GM23248 (cell line): ENCODE results near the gene PEX5. TPM values are rescaled to one million over a fixed set of nuclear protein-coding genes. Genes with fewer than 3 reads are reported as not detected.

Experiments used
- DNase-seq: peaks from one replicate; pipeline ENCODE4 v3.0.0-alpha.2; 2015
- H2AFZ ChIP-seq: fragments of 200-600 bp; sonication (generic); 2 replicates; pipeline ENCODE4 v1.6.1; 2016; ENCODE audit warnings: antibody characterized with exemption
- H3F3A ChIP-seq: fragments of 200-600 bp; sonication (generic); 2 replicates; pipeline ENCODE4 v1.6.1; 2016; ENCODE audit warnings: mild to moderate bottlenecking, antibody characterized with exemption, mixed run types; ENCODE audit not compliant: insufficient read depth
- H3K27ac ChIP-seq: fragments of 200-600 bp; sonication (generic); 2 replicates; pipeline ENCODE4 v1.5.1; 2016; ENCODE audit warnings: mild to moderate bottlenecking
- H3K27me3 ChIP-seq: fragments of 200-600 bp; sonication (generic); replicated peaks from 2 replicates; pipeline ENCODE4 v1.6.1; 2016; ENCODE audit warnings: mild to moderate bottlenecking; ENCODE audit not compliant: insufficient read depth
- H3K36me3 ChIP-seq: fragments of 200-600 bp; sonication (generic); 2 replicates; pipeline ENCODE4 v1.6.1; 2016; ENCODE audit warnings: low read depth, mild to moderate bottlenecking
- H3K4me1 ChIP-seq: fragments of 200-600 bp; sonication (generic); 2 replicates; pipeline ENCODE4 v1.6.1; 2016; ENCODE audit warnings: mild to moderate bottlenecking; ENCODE audit not compliant: insufficient read depth
- H3K4me2 ChIP-seq: fragments of 200-600 bp; sonication (generic); one replicate; pipeline ENCODE4 v1.6.1; 2016; ENCODE audit warnings: mild to moderate bottlenecking; ENCODE audit not compliant: unreplicated experiment
- H3K4me3 ChIP-seq: fragments of 200-600 bp; sonication (generic); 2 replicates; pipeline ENCODE4 v1.5.1; 2016; ENCODE audit warnings: mild to moderate bottlenecking
- H3K79me2 ChIP-seq: fragments of 200-600 bp; sonication (generic); 2 replicates; pipeline ENCODE4 v1.6.1; 2016; ENCODE audit warnings: mild to moderate bottlenecking; ENCODE audit not compliant: insufficient read depth
- H3K9ac ChIP-seq: fragments of 200-600 bp; sonication (generic); 2 replicates; pipeline ENCODE4 v1.6.1; 2016; ENCODE audit warnings: mild to moderate bottlenecking
- H3K9me2 ChIP-seq: fragments of 200-600 bp; sonication (generic); 2 replicates; pipeline ENCODE4 v1.6.1; 2016; ENCODE audit warnings: mixed run types, mild to moderate bottlenecking, moderate library complexity; ENCODE audit not compliant: insufficient read depth
- H3K9me3 ChIP-seq: fragments of 200-600 bp; sonication (generic); one replicate; pipeline ENCODE4 v1.6.1; 2017; ENCODE audit warnings: low read depth
- H4K20me1 ChIP-seq: fragments of 200-600 bp; sonication (generic); 2 replicates; pipeline ENCODE4 v1.6.0; 2016; ENCODE audit not compliant: insufficient read depth
- EZH2 ChIP-seq: fragments of 200-600 bp; sonication (generic); IDR thresholded peaks from 2 replicates; pipeline ENCODE4 v1.6.1; 2018; ENCODE audit warnings: antibody characterized with exemption, mild to moderate bottlenecking; ENCODE audit not compliant: insufficient read depth, poor library complexity, severe bottlenecking
- EZH2phosphoT487 ChIP-seq: fragments of 200-600 bp; sonication (generic); IDR thresholded peaks from 2 replicates; pipeline ENCODE4 v1.6.1; 2018; ENCODE audit warnings: antibody characterized with exemption, moderate library complexity, mild to moderate bottlenecking, low read depth; ENCODE audit not compliant: insufficient read depth
- WGBS, 2 experiments: methylation state at CpG; one replicate each; pipeline ENCODE4 v1.1.6; 2015 to 2017; ENCODE audit warnings: low lambda C conversion rate in 2 of 2, low coverage in 1 of 2; ENCODE audit errors: missing lambda C conversion rate in 2 of 2; 5-methylcytosine and 5-hydroxymethylcytosine counted together
- in situ Hi-C: fragments of 300-500 bp; cut with MboI; formaldehyde crosslinking; loops from 2 replicates; pipeline ENCODE4 v1.15.0; 2020
- polyA plus RNA-seq: library from polyadenylated mRNA; unstranded; fragments of >200 nt; fragmentation: Nextera tagmentation; extraction: Ambion mirVana; gene quantifications from 2 replicates; pipeline ENCODE4 v1.2.1, GENCODE V29; 2016
- total RNA-seq: library from RNA; depleted of rRNA; stranded (reverse); fragments of >200 nt; shearing (Covaris generic); gene quantifications from 2 replicates; pipeline ENCODE4 v1.2.3, GENCODE V29; 2014

PEX5 gene
- total and polyA plus RNA-seq, 2 experiments from 2014 or later = 6.8 to 27.8 TPM

DNA sequence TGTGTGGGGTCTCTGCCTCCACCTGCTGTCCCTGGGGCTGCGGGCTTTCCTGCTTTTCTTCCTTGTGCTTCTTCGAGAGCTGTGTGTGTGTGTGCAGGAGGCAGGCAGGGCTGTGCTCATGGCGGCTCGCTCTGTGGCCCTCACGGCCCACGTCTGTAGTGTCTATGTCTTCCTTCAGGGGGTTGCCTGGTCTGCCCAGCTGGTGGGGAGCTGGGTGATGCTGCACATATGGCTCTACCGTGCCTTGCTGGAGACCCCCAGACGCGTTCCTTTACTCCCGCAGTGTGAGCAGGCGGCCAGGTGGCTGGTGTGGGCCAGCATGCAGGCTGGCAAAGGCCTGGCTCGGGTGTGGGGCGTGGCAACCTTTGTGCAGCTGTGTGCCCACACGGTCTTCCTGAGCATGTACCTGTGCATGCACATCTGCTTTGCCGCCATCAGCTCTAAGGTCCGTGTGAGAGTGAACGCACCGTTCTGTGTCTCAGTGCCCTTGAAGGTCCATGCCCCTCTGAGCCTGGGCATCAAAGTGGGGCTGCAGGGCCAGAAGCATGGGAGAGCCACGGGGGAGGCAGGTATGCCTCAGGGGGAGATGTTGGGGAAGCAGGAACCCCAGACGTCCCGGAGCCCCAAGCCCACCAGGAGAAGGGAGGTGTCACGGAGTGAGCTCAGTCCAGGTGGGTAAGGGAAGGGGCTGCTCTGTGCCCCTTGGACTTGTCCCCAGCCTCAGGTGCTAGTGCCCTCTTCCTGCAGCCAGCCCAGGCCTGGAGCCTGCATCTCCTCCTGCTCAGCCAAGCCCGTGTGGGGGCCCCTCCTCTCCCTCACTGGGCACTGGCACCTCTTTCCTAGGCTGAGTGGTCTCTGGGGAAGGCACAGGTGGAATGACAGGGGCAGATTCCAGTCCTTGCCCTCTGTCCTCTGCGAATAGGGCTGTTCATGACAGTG lies 33.0 kb upstream of the PEX5 start:
- H2AFZ ChIP-seq = no peak overlapping the region
- TF ChIP-seq EZH2phosphoT487 (no peak), EZH2 (no peak)
- no peaks in the 10 kb centered on the region for H4K20me1 ChIP-seq
- no peak overlapping the region for H3K4me3 ChIP-seq
- H3K9ac ChIP-seq = no peak overlapping the region
- no peaks in the 10 kb centered on the region for H3F3A ChIP-seq
- H3K27ac ChIP-seq = no peak overlapping the region
- H3K4me1 ChIP-seq = no peaks in the 10 kb centered on the region
- H3K9me3 ChIP-seq = no peaks in the 10 kb centered on the region
- H3K27me3 ChIP-seq = no peaks in the 10 kb centered on the region
- no peaks in the 10 kb centered on the region for H3K9me2 ChIP-seq
- peaks cover 7% of the 10 kb centered on the region; the same call in 1 of the 2 replicates for H3K36me3 ChIP-seq
- no peak for DNase-seq
- in situ Hi-C loops = no loop called here
- H3K4me2 ChIP-seq = no peak overlapping the region
- WGBS, 2 experiments = 81 to 90% methylated on average over 23 to 24 of the region's 24 CpGs
- no peaks in the 10 kb centered on the region for H3K79me2 ChIP-seq

DNA sequence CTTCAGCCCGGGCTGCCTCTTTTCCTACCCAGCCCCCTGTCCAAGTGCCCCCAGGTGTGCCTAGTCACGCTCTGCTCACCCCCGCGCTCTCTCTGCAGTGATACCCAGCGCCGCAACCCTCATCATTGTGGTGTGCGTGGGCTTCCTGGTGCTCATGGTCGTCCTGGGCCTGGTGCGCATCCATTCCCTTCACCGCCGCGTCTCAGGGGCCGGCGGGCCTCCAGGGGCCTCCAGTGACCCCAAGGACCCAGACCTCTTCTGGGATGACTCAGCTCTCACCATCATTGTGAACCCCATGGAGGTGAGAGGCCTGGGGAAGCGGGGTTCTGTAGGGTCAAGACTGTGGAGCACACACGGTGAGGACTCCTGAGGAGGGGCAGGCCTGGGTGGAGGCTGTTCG lies 32.1 kb upstream of the PEX5 start:
- H3K9me3 ChIP-seq = no peaks in the 10 kb centered on the region
- H4K20me1 ChIP-seq = no peaks in the 10 kb centered on the region
- H3K9me2 ChIP-seq = no peaks in the 10 kb centered on the region
- no peak for DNase-seq
- no peak overlapping the region for H3K27ac ChIP-seq
- in situ Hi-C loops = no loop called here
- WGBS, 2 experiments = 93 to 95% methylated on average over 13 to 17 of the region's 17 CpGs
- H3K9ac ChIP-seq = no peak overlapping the region
- no peak for TF ChIP-seq EZH2phosphoT487
- TF ChIP-seq EZH2 = no peak
- no peaks in the 10 kb centered on the region for H3F3A ChIP-seq
- no peaks in the 10 kb centered on the region for H3K4me1 ChIP-seq
- H3K27me3 ChIP-seq = no peaks in the 10 kb centered on the region
- no peaks in the 10 kb centered on the region for H3K79me2 ChIP-seq
- no peak overlapping the region for H2AFZ ChIP-seq
- no peak overlapping the region for H3K4me2 ChIP-seq
- H3K4me3 ChIP-seq = no peak overlapping the region
- H3K36me3 ChIP-seq = peaks cover 3% of the 10 kb centered on the region; the same call in 1 of the 2 replicates

DNA sequence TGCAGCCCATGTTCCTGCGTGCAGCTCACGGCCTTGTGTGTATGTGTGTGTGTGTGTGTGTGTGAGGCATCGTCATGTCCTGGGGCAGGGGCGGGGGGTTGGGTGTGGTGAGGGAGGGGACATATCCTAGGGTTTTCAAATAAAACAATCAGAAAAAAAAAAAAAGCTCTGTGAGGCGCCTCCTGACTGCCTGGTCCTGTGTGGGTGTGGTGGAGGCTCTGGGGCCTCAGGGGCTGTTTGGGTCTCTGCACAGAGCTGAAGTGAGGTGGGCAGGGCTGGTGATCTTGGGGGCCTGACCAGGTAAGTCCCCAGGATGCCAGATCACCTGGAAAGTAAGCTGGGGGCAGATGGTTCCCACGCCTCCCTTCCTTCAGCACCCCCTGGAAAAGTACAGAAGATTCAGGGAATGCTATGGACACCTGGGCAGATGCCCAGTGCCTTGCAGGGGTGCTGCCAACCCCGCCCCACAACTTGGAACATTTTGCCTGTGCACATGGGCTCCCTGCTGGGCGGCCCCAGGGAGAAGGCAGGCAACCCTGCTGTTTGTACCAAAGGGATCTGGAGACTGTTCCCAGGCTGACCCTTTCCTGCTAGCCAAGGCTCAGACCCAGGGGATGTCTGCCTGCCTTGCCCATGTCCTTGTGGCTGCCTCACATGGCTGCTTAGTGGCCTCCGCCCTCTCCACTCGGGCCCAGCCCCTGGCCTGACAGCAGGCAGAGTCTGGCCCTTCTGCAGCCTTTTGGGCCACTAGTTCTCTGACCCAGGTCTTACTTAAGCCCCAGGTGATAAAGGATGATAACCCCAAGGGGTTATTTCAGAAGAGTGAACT lies 30.5 kb upstream of the PEX5 start:
- TF ChIP-seq EZH2 = no peak
- no peak for TF ChIP-seq EZH2phosphoT487
- Histone ChIP-seq H3K9ac (no peak overlapping the region), H3K36me3 (no peaks in the 10 kb centered on the region), H3K4me1 (no peaks in the 10 kb centered on the region), H4K20me1 (no peaks in the 10 kb centered on the region), H2AFZ (no peak overlapping the region), H3K9me3 (no peaks in the 10 kb centered on the region), H3K9me2 (no peaks in the 10 kb centered on the region), H3K4me2 (no peak overlapping the region), H3K79me2 (no peaks in the 10 kb centered on the region), H3F3A (no peaks in the 10 kb centered on the region), H3K27me3 (peaks cover 12% of the 10 kb centered on the region), H3K27ac (no peak overlapping the region), H3K4me3 (no peak overlapping the region)
- DNase-seq = no peak
- in situ Hi-C loops = no loop called here
- 70 to 76% methylated on average over 6 to 10 of the region's 10 CpGs for WGBS, 2 experiments

DNA sequence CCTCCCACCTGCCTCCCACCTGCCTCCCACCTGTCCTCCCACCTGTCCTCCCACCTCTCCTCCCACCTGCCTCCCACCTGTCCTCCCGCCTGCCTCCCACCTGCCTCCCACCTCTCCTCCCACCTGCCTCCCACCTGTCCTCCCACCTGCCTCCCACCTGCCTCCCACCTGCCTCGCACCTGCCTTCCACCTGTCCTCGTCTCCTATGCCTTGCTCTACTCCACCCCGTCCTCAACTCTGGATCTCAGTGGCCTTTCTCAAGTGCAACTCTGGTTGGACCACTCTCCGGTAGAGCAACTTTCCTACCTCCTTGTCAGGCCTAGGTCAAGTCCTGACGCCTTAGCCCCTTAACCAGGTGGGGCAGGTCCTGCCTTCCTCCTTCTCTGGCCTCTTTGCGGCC lies 29.3 kb upstream of the PEX5 start:
- H3F3A ChIP-seq = no peaks in the 10 kb centered on the region
- no peaks in the 10 kb centered on the region for H3K36me3 ChIP-seq
- no peaks in the 10 kb centered on the region for H4K20me1 ChIP-seq
- whole genome bisulfite sequencing, 2 experiments = 74 to 89% methylated on average over 6 to 7 of the region's 7 CpGs
- DNase-seq = no peak
- H3K9me2 ChIP-seq = no peaks in the 10 kb centered on the region
- H3K27me3 ChIP-seq = peaks cover 13% of the 10 kb centered on the region
- no peak overlapping the region for H3K27ac ChIP-seq
- TF ChIP-seq EZH2 (no peak), EZH2phosphoT487 (no peak)
- no peaks in the 10 kb centered on the region for H3K9me3 ChIP-seq
- no peak overlapping the region for H3K4me2 ChIP-seq
- in situ Hi-C loops = no loop called here
- H2AFZ ChIP-seq = no peak overlapping the region
- H3K4me1 ChIP-seq = no peaks in the 10 kb centered on the region
- no peak overlapping the region for H3K4me3 ChIP-seq
- H3K9ac ChIP-seq = no peak overlapping the region
- no peaks in the 10 kb centered on the region for H3K79me2 ChIP-seq
